Adipose tissue (tissue), 3 donors: Measurements from ENCODE around the gene RAET1L. TPM values are rescaled to one million over a fixed set of nuclear protein-coding genes. Genes with fewer than 3 reads are reported as not detected.

Experiments used
- H3K27ac ChIP-seq: one replicate; pipeline ENCODE4 v1.5.1; 2013; ENCODE audit warnings: low read depth, low read length
- WGBS, 3 donors: extraction: QIAGEN DNeasy Blood & Tissue Kit; methylation state at CpG; one replicate each; pipeline ENCODE4 v1.1.7; 2013; 5-methylcytosine and 5-hydroxymethylcytosine counted together
- polyA plus RNA-seq, 3 donors: library from polyadenylated mRNA; stranded (reverse); fragments of 200-250 nt; gene quantifications; one replicate each; pipeline ENCODE4 v1.2.3, GENCODE V29; 2013
- donor health status: healthy with polysubstance abuse.
- donor health status: Bipolar disorder and iron deficiency.
- donor health status: healthy.

RAET1L gene
- polyA plus RNA-seq, 3 donors: 0.06 to 0.10 TPM; not detected in 1

GRCh38 chr6:150050846-150051245, 25.5 kb upstream of the RAET1L start:
- WGBS, 3 donors: 51 to 67% (median 55%) methylated on average over 4 of the region's 4 CpGs
- H3K27ac ChIP-seq: no peak overlapping the region

- no peak overlapping the region for H3K27ac ChIP-seq
- 65 to 80% (median 73%) methylated on average over 4 of the region's 4 CpGs for WGBS, 3 donors
Measured at GRCh38 chr6:150048099-150048498, 22.8 kb upstream of the RAET1L start.

DNA sequence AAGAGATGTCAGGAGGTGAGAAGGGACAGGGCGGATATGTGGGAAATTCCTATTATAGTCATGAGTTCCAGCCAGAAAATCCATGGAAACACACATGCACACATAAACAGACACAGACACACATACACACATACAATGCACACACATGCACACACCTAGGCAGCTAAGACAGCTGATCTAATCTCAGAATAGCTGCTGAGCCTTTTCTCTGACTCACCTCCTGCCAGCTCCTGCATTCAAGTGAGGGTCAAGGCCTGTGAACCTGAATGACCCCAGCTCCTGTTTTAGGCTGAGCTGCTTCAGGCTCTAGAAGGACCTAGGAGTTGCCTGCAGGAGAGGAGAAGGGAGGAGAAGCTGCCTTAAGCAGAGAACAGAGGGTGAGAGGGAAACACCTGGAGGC, 21.6 kb upstream of the RAET1L start:
- H3K27ac ChIP-seq: no peak overlapping the region
- WGBS, 3 donors: 91 to 100% (median 95%) methylated on average over 1 of the region's 1 CpG

DNA sequence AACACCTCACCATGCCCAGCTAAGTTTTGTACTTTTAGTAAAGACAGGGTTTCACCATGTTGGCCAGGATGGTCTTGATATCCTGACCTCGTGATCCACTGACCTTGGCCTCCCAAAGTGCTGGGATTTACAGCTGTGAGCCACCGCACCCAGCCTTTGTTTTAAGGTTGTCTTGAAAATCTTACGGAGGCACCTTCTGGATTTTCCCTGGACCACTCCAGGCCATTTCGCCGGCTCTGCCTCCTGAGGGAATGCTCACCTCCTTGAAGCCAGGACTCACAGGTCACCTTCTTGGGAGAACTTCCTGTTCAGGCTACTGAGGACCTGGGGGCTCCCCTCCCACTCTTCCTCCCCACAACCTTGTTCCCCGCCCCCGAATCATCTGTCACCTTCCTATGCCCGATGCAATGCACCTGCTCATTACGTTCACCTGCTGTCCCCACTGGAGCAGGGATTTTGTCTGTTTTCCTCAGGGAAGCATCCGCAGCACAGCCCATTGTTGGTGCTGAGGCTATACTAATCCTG, 19.4 kb upstream of the RAET1L start:
- 84 to 93% (median 93%) methylated on average over 10 of the region's 10 CpGs for WGBS, 3 donors

DNA sequence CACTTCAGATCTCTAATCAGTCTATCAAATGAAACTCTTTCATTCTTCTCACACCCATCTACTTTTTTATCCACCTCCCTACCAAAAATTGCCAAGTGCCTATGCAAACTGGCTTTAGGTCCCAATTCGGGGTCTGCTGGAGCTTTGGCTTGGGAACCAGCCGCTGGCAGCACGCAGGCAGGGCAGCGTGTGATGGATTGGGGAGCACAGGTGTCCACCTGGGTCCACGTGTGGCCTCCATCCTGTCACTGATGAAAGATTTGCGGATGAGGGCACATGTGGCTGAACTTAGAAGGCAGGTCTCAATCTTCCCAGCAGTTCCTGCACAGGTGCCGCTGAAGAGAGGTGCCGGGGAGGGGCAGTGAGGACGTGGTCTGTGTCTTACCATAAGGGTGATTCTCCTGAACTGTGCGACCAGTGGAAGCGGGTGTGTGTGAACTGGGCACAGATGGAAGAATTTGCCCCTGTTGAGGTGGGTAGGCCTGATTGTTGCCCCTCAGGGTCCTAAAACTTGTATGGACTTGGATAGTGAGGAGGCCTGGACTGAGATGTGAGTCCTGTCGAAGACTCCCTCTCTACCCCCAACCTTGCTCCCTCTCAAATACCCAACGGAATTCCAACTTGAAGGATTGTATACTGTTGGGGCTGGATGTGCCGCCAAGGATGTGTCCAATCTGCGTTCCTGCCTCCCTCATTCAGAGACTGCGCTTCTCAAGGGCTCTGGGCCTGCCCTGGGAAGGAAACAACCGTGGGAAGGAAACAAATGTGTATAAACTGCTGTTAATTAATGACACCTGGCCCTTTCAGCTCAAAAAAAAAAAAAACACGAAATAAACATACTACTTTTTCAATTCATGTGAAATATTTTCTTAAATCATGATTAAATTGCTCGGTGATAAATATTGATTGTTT, 18.4 kb upstream of the RAET1L start:
- 73 to 80% (median 77%) methylated on average over 19 of the region's 19 CpGs for WGBS, 3 donors

More for the DNA sequence above, 19.4 kb upstream of the RAET1L start:
- no peak overlapping the region for H3K27ac ChIP-seq

DNA sequence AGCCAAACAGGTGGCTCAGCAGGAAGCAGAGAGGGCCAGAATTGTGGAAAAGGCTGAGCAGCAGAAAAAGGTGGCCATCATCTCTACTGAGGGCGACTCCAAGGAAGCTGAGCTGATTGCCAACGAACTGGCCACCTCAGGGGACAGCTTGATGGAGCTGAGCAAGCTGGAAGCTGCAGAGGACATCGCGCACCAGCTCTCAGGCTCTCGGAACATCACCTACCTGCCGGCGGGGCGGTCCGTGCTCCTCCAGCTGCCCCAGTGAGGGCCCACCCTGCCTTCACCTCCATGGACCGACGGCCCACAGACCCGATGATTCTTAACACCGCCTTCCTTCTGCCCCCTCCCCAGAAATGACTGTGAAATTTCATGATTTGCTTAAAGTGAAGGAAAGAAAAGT, 17.8 kb upstream of the RAET1L start:
- H3K27ac ChIP-seq: no peak overlapping the region
- 87 to 95% (median 91%) methylated on average over 13 of the region's 13 CpGs for WGBS, 3 donors

More for the DNA sequence above, 18.4 kb upstream of the RAET1L start:
- H3K27ac ChIP-seq: no peak overlapping the region

GRCh38 chr6:150038202-150039062, 13.1 kb upstream of the RAET1L start:
- H3K27ac ChIP-seq: no peak overlapping the region
- 7 to 11% (median 9%) methylated on average over 21 of the region's 21 CpGs for WGBS, 3 donors

DNA sequence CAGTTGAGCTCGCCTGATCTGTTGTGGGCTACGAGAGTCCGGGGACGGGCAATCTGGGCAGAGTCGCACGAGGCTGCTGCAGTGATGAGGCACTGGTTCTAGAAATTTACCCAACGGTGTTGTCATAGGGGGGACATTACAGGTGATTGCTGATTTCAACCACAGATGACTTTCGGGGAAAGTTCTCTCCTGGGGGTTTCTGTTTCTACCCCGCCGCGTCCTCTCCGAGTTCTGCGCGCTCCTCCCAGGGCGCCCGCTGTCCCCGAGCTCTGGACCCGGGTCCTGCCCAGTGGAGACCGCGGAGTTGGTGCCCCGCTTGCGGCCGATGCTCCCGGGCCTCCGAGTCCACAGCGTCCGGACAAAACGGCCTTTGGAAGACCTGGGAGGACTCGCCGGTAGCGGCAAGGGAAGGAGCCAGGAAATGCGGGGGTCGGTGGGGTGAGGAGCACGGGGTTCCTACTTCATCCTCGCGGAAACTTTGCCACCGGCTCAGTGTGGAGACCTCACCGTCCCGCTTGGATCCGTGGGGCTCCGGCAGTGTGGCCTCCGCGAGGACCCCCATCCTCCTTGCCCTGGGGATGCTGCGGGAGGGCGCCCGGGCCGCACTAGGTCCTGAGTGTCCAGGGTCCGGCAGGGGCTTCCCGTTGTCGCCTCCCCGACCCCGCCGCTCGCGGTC, 12.3 kb upstream of the RAET1L start:
- H3K27ac ChIP-seq: no peak overlapping the region
- WGBS, 3 donors: 2 to 3% (median 3%) methylated on average over 49 to 55 of the region's 55 CpGs

DNA sequence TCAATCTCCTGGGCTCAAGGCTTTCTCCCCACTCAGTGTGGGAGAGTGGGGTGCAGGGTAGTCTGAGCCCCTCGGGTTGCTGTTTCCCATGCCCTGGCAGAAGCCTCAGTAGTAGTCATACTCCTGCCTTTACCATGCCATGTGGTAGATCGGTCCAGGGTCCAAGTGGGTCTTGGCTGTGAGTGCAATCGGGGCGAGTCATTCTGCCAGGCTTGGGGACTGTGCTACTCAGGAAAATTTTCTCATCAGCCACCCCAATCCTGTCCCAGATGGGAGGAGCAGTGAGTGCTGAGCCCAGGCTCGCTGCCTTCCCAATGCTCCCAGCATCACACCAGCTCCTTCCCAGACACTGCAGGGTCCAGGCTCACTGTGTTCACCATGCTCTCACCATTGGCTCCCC, 10.7 kb upstream of the RAET1L start:
- 71 to 81% (median 79%) methylated on average over 5 of the region's 5 CpGs for WGBS, 3 donors
- no peak overlapping the region for H3K27ac ChIP-seq

- H3K27ac ChIP-seq: no peak overlapping the region
- 82 to 88% (median 88%) methylated on average over 6 of the region's 6 CpGs for WGBS, 3 donors
Measured at GRCh38 chr6:150033207-150033771, 8.0 kb upstream of the RAET1L start.

DNA sequence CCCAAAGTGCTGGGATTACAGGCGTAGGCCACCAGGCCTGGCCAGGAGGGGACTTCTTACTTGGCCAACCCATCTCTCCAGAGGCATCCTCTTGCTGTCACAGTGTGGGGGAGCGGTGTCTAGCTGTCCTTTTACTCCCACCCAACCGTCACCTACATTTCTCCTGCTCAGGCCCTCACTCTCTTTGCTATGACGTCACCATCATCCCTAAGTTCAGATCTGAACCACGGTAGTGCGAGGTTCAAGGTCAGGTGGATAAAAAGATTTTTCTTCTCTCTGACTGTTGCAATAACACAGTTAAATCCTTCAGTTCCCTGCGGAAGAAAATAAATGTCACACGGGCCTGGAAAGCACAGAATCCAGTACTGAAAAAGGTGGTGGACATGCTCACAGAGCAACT, 7.3 kb upstream of the RAET1L start:
- WGBS, 3 donors: 73 to 91% (median 86%) methylated on average over 8 of the region's 8 CpGs
- no peak overlapping the region for H3K27ac ChIP-seq

- 80 to 90% (median 87%) methylated on average over 3 of the region's 3 CpGs for WGBS, 3 donors
- H3K27ac ChIP-seq: no peak overlapping the region
Measured at GRCh38 chr6:150030611-150031010, 5.3 kb upstream of the RAET1L start.

DNA sequence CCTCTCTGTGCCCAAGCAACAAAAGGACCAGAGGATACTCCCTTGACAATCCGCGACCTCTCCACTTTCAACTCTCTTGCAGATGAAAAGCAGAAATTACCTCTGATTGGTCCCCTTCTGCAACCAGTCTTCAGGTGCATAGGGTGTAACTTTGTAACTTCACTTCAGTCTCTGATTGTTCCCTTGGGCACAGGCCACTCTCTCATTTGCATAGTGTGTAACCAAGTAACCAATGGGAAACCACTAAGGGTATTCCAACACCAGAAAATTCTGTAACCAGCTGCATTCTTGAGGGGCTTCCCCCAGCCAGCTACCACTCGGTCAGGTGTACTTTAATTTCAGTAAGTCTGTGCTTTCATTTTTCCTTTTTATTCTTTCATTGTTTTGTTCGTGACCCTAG, 4.4 kb upstream of the RAET1L start:
- 76 to 81% (median 81%) methylated on average over 4 of the region's 4 CpGs for WGBS, 3 donors
- H3K27ac ChIP-seq: no peak overlapping the region

DNA sequence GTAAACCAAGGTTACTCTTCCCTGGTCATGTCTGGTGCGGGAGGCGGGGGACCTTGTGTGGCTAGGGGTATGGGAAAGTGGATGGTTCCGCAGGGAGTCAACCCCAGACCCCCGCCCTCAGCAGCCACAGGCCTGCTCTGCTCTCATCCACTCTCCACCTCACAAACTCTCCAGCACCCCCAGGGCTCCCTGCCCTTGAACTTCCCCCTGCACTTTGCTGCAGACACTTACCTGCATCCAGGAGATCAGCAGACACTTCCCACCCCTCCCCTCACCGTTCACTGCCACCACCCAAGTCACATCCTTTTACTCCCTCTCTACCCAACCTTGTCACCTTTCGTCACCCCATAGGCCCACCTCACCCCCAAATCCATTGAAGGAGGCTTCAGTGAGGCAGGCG, 3.9 kb upstream of the RAET1L start:
- 72 to 86% (median 84%) methylated on average over 4 to 7 of the region's 7 CpGs for WGBS, 3 donors

GRCh38 chr6:150028799-150029198, 3.5 kb upstream of the RAET1L start:
- 75 to 81% (median 76%) methylated on average over 7 to 8 of the region's 8 CpGs for WGBS, 3 donors
- H3K27ac ChIP-seq: no peak overlapping the region

More for the DNA sequence above, 3.9 kb upstream of the RAET1L start:
- no peak overlapping the region for H3K27ac ChIP-seq

DNA sequence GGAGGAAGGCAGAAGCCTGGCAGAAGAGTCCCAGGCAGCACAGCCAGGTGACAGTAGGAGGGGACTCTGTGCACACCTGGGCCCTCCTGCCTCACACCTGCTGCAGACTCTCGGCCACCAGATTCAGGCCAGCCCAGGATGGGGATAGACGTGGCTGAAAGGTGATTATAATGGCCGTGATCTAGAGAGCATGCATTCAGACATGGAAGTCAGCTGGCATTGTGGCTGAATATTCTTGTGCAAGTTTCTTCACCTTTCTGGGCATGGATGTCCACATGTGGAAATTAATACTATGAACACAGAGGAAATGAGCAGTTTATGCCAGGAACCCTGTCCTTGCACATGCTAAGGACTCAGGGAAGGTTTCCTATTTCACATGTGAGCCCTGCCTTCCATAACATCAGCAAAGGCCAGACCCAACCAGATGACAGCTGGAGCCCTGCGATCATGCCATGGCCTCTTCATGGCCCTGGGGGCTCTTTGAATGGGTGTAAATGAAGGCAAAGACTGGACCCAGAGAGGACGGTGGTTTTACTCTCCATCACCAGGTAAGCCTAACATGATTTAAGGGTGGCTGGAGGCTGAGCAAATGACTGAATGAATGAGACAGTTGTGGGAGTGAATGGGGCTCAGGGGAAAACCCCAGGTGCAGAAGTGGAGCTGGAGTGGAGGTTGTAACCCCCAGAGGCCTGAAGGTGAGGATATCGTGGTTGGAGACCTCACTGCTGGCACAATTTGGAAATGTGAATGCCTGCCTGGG, 2.7 kb upstream of the RAET1L start:
- no peak overlapping the region for H3K27ac ChIP-seq
- WGBS, 3 donors: 73 to 87% (median 82%) methylated on average over 6 of the region's 6 CpGs

DNA sequence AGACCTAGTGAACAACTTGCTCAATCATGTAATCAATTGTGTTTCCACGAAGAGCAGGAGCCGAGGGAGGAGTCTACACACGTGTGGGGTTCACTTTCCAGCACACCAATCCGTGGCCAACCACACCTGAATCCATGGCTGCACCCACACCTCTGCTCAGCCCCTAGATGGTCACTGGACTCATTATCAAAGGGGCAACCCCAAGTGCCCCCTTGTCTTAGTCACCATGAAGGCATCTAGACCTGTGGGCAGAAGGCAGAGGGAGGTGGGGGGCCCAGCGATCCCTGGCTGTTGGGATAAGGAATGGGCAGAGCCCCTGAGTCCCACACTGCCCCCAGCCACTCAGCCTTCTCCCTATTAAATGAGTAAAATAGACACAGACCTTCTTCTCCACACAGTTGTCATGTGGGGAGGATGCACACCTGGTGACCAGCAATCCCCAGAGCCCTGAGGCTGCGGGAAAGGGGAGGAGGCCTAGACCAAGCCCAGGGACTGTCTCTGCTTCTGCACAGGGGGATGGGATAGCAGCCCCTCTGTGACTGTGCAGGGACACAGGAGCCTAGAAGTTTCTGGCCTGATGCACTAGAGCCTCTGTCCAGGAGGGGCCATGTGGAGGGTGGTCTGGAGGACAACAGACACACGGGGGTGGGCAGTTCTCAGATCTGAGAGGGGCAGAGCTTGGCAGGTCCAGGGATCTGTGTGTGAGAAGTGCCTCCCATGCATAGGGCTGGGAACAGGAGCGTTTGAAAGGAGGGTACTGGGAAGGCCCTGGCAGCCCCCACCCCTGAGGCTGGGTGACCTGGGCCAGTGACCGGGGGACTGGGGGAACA, 1.9 kb upstream of the RAET1L start:
- 83 to 88% (median 87%) methylated on average over 8 to 9 of the region's 9 CpGs for WGBS, 3 donors

More for the DNA sequence above, 1.9 kb upstream of the RAET1L start:
- no peak overlapping the region for H3K27ac ChIP-seq
